Mucosa of rectum (tissue), 2 donors: ENCODE measurements around the gene HMGB3.

Experiments used
- H3K27ac ChIP-seq, 2 donors: one replicate each; pipeline ENCODE4 v1.7.0; 2013; ENCODE audit warnings: inconsistent platforms in 2 of 2, low read depth in 2 of 2, low read length in 2 of 2
- H3K27me3 ChIP-seq, 2 donors: one replicate each; pipeline ENCODE4 v1.7.0; 2013; ENCODE audit warnings: low read length in 2 of 2; ENCODE audit not compliant: control insufficient read depth in 2 of 2, insufficient read depth in 2 of 2
- H3K36me3 ChIP-seq, 2 donors: one replicate each; pipeline ENCODE4 v1.7.0; 2013; ENCODE audit warnings: low read length in 2 of 2; ENCODE audit not compliant: control insufficient read depth in 2 of 2, insufficient read depth in 2 of 2
- H3K4me1 ChIP-seq, 2 donors: one replicate each; pipeline ENCODE4 v1.7.0; 2013; ENCODE audit warnings: low read length in 2 of 2, mild to moderate bottlenecking in 1 of 2; ENCODE audit not compliant: control insufficient read depth in 2 of 2, insufficient read depth in 2 of 2
- H3K4me3 ChIP-seq, 2 donors: one replicate each; pipeline ENCODE4 v1.7.0; 2013; ENCODE audit warnings: low read length in 2 of 2
- H3K9ac ChIP-seq, 2 donors: one replicate each; pipeline ENCODE4 v1.7.0; 2013; ENCODE audit warnings: low read length in 2 of 2, low read depth in 1 of 2, mild to moderate bottlenecking in 1 of 2
- H3K9me3 ChIP-seq, 2 donors: one replicate each; pipeline ENCODE4 v1.7.0; 2013; ENCODE audit warnings: low read length in 2 of 2; ENCODE audit not compliant: control insufficient read depth in 2 of 2
- donor health status: healthy.
- donor health status: Normal muscosa, but diverticular disease.

The HMGB3 gene

DNA sequence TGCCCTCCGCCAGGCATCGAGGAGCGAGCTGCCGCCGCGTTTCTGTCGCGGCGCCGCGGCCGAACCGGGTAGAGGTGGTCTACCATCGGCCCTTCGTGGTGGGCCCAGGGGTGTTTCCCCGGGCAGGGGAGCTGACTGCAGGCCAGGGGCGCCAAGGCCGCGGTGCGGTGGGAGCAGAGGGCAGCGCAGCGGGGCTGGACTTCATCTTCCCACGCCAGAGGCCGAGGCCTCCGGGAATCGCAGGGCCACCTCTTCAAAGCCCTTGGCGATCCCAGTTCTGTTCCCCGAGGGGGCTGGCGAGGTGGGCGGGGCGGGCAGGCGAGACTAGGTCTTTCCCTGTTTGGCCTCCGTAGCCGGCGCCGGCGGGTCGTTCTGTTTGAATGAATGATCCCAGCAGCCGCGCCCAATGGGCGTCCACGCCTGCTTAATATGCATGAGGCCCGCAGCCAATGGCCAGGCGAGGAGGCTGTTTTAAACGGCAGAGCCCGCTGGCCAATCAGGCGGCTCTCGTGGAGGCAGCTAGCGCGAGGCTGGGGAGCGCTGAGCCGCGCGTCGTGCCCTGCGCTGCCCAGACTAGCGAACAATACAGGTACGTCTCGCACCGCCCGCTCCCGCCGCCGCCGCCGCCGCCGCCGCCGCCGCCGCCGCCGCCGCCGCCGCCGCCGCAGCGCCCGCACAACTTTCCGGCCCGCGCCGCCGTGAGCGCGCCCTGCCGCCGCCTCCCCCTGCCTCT, at the start of gene HMGB3:
Gene HMGB3, plus strand, starts transcription at position 548 of the 733 bp plus-strand sequence. CDS start 2,265 bp downstream, outside the sequence.
- Histone ChIP-seq H3K4me1 (peaks cover 2 to 3% of the 10 kb centered on the region in 2 donors), H3K36me3 (no peaks in the 10 kb centered on the region), H3K9ac (peak within 1 kb of the TSS in 1 of 2 donors; percentile 48), H3K4me3 (peak within 1 kb of the TSS; percentile 64), H3K27ac (peak within 1 kb of the TSS; percentile 68 to 72), H3K9me3 (no peaks in the 10 kb centered on the region), H3K27me3 (no peaks in the 10 kb centered on the region)

DNA sequence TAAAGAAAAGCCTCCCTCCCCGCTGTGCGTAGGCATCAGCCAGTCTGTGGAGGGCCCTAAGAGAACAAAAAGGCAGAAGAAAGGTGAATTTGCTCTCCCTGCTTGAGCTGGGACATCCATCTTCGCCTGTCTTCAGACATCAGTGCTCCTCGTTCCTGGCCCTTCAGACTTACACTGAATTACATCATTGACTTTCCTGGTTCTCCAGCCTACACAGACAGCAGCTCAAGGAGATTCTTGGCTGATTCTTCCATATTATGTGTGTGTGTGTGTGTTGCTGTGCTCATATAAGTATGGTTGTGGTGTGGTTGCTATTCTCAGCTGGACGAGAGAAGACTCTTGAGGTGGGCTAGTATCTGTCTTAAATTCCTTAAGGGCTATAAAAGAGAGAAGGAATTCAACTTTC, 49.2 kb upstream of the HMGB3 start:
- H3K27me3 ChIP-seq, result peaks cover 0 to 3% of the 10 kb centered on the region in 2 donors
- no peak overlapping the region for H3K9ac ChIP-seq
- H3K27ac ChIP-seq, result no peak overlapping the region
- H3K4me3 ChIP-seq, result no peak overlapping the region
- no peaks in the 10 kb centered on the region for H3K36me3 ChIP-seq
- H3K9me3 ChIP-seq, result no peaks in the 10 kb centered on the region
- no peaks in the 10 kb centered on the region for H3K4me1 ChIP-seq

DNA sequence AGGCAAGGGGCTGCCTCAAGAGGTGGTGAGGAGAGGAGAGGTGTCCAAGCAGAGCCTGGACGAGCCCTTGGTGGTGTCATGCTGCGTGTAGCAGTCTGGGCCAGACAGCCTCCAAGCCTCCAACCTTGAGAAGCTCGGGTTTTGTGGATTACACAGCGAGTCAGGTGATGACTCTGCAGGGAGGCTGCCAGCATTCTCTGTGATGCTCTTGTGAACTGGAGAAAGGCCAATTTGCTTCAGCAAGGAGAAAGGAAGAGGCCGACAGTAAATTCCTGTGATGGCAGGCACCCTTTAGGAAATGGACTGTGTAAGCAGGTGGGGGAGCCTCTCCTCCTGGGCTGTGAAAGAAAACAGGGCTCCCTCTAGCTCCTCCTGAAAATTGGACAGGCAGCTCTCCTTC, 48.7 kb upstream of the HMGB3 start:
- no peak overlapping the region for H3K4me3 ChIP-seq
- H3K9me3 ChIP-seq, result no peaks in the 10 kb centered on the region
- no peak overlapping the region for H3K9ac ChIP-seq
- H3K36me3 ChIP-seq, result no peaks in the 10 kb centered on the region
- H3K27me3 ChIP-seq, result peaks cover 0 to 3% of the 10 kb centered on the region in 2 donors
- H3K27ac ChIP-seq, result no peak overlapping the region
- H3K4me1 ChIP-seq, result no peaks in the 10 kb centered on the region

DNA sequence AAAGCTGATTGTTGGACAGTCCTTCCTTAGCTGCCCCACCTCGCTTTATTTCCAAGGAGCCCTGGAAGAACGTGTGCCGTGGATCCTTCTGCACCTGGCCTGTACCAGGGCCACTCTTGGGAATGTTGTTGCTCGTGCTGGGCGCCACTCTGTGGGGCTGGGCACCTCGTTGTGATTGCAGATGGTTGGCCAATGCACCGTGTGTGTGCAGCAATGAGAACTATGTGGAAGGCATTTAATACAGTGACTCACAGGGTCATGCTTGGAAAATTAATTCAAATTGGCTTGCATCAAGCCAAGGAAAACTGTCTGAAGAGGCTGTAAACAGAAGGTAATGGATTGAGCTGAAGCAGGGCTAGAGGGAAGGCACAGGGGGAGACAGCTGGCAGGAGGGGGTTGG, 47.7 kb upstream of the HMGB3 start:
- peaks cover 0 to 3% of the 10 kb centered on the region in 2 donors for H3K27me3 ChIP-seq
- no peaks in the 10 kb centered on the region for H3K9me3 ChIP-seq
- H3K9ac ChIP-seq, result no peak overlapping the region
- H3K4me3 ChIP-seq, result no peak overlapping the region
- H3K36me3 ChIP-seq, result no peaks in the 10 kb centered on the region
- H3K27ac ChIP-seq, result no peak overlapping the region
- H3K4me1 ChIP-seq, result no peaks in the 10 kb centered on the region

DNA sequence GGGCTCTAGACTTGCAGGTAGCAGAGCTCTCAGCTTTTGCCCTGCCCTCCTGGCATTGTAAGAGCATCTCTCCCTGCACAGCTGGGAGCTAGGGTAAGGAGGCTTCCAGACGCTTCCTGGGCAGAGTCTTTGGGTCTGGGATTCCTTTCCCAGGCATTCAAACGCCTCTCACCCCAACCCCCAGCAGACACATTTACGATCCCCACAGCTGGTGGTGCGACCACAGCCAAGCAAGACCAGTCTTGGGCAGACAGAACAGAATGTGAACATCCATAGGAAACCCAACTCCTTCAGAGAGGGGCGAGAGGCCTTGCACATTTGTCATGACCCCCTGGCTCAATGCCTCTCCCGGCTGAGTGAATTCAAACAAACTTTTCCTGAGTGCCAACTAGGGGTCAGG, 46.6 kb upstream of the HMGB3 start:
- peaks cover 0 to 3% of the 10 kb centered on the region in 2 donors for H3K27me3 ChIP-seq
- H3K27ac ChIP-seq, result no peak overlapping the region
- no peaks in the 10 kb centered on the region for H3K9me3 ChIP-seq
- H3K36me3 ChIP-seq, result no peaks in the 10 kb centered on the region
- H3K4me3 ChIP-seq, result no peak overlapping the region
- no peak overlapping the region for H3K9ac ChIP-seq
- no peaks in the 10 kb centered on the region for H3K4me1 ChIP-seq

DNA sequence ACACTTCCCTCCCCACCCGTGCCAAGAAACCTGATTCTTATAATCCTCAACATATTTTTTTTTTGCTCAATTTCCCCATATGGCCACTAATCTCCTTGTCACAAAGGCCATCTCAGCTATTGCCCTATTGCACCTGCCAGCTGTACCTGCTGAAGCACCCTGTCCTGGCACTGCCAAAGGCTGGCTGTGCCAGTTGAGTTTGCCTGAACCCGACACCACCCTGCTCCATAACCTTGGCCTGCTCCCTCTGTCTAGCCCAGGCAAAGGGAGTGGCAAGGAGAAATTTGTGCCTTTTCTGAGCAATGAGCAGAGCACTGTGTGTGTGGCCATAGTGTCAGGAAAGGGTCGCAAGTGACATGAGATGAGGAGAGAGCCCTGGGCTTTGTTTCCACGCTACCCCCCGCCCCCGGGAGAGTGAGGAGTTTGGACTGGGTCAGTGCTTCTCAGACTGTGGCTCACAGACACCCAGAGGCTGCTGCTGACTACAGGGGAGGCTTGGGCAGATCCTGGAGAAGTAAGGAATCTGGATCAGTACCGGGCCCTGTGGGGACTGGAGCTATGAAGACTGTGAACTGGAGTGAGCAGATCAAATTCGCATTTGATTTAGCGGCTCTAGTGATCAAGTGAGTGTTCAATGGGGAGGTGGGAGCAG, 42.2 kb upstream of the HMGB3 start:
- no peaks in the 10 kb centered on the region for H3K36me3 ChIP-seq
- no peaks in the 10 kb centered on the region for H3K4me1 ChIP-seq
- no peak overlapping the region for H3K27ac ChIP-seq
- no peak overlapping the region for H3K4me3 ChIP-seq
- no peaks in the 10 kb centered on the region for H3K9me3 ChIP-seq
- H3K27me3 ChIP-seq, result peaks cover 0 to 3% of the 10 kb centered on the region in 2 donors
- no peak overlapping the region for H3K9ac ChIP-seq

DNA sequence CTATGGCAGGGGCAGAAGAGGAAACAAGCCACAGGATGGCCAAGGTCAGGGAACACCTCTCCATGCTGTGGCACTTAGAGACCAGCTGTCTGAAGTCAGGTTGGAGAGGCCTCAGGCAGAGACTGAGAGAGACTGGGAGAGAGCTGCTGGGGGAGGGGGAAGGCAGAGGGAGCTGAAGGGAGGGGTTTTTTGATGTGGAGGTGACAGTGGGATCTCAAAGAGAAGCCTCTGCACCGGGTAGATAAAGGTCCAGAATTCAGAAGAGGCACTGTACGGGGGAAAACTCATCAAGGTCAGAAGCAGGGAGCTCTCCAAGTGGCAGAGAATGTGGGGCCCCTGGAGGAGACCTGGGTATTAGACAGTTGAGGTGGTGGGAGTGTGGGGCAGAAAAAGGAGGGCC, 41.6 kb upstream of the HMGB3 start:
- H3K9me3 ChIP-seq, result no peaks in the 10 kb centered on the region
- H3K27ac ChIP-seq, result no peak overlapping the region
- no peaks in the 10 kb centered on the region for H3K27me3 ChIP-seq
- no peak overlapping the region for H3K4me3 ChIP-seq
- no peak overlapping the region for H3K9ac ChIP-seq
- H3K36me3 ChIP-seq, result no peaks in the 10 kb centered on the region
- no peaks in the 10 kb centered on the region for H3K4me1 ChIP-seq

DNA sequence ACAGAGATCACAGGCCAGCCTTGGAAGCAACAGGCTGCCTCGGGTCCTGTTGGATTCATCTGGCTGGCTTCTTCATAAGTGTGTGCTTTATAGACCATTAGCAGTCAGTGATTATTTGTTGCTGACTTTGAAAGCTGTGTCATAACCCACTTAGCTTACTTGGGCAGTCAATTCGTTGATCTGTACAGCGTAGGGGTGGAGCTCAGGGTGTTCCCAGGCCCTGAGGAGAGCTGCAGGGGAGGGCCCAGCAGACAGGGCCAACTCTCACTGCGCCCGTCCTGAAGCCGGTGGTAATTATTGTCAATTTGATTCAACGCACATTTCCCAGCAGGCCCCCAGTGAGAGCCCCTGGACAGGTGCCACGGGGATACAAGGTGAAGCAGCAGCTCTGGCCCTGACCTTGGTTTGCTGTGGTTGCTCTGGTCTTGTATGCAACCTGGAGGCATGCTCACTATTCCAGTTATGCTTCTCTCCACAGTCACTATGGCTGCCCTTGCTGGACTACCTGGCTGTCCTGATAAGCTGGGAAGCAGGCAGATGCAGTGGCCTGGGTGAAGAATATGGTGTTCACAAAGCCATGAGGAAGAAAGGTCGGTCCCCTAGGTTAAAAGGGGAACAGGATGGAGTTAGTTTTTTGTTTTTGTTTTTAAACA, 40.1 kb upstream of the HMGB3 start:
- Histone ChIP-seq H3K9me3 (no peaks in the 10 kb centered on the region), H3K27me3 (no peaks in the 10 kb centered on the region), H3K4me3 (no peak overlapping the region), H3K36me3 (no peaks in the 10 kb centered on the region), H3K4me1 (no peaks in the 10 kb centered on the region), H3K9ac (no peak overlapping the region), H3K27ac (no peak overlapping the region)

DNA sequence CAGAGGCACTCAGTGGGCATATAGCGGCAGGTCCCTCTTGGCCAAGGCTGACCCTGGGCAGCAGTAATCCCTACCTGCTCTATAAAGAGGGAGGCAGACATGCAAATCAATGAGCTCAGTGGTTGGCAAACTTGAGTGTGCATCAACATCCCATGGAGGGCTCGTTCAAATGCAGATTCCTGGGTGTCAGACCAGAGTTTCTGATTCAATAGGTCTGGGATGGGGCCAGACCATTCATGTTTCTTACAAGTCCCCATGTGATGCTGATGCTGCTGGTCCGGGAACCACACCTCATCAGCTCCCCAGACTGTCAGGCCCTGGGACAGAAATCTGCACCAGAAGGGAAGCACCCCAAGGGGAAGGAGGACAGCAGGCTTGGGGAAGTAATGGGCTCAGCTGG, 38.9 kb upstream of the HMGB3 start:
- H3K9me3 ChIP-seq, result no peaks in the 10 kb centered on the region
- H3K4me1 ChIP-seq, result no peaks in the 10 kb centered on the region
- no peaks in the 10 kb centered on the region for H3K36me3 ChIP-seq
- H3K4me3 ChIP-seq, result no peak overlapping the region
- no peak overlapping the region for H3K27ac ChIP-seq
- H3K27me3 ChIP-seq, result no peaks in the 10 kb centered on the region
- no peak overlapping the region for H3K9ac ChIP-seq

DNA sequence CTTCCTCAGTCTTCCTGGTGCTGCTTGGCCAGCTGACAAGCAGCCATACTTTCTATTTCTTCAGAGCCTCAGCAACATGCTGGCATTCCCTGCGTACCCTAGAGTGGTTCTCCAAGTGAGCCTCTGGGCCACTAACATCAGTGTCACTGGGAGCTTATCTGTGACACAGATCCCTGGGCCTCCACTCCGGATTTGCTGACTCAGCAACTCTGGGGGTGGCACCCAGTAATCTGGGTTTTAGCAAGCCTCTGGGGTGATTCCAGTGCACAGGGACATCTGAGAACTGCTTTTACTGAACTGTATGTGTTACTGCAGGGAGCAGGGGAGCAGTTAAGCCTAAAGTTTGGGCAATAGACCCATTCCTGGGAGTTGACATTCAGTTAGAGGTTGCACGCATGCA, 28.2 kb upstream of the HMGB3 start:
- Histone ChIP-seq H3K27me3 (peaks cover 0 to 2% of the 10 kb centered on the region in 2 donors), H3K4me1 (no peaks in the 10 kb centered on the region), H3K27ac (no peak overlapping the region), H3K4me3 (no peak overlapping the region), H3K9ac (no peak overlapping the region), H3K36me3 (no peaks in the 10 kb centered on the region), H3K9me3 (no peaks in the 10 kb centered on the region)
